Mononuclear cell (primary cell): ENCODE results near the gene SLC35E2B. TPM values are rescaled to one million over a fixed set of nuclear protein-coding genes. Genes with fewer than 3 reads are reported as not detected.
"Not testable (repeated sequence)": the region's sequence is repeated elsewhere in the genome, so short reads cannot be mapped to it uniquely, and the experiment has no call there.

ENCODE experiments used
- H3K27me3 ChIP-seq: 2 replicates; pipeline ENCODE4 v1.6.0; 2011; ENCODE audit warnings: low read length, control low read depth; ENCODE audit not compliant: insufficient read depth
- H3K4me1 ChIP-seq: 2 replicates; pipeline ENCODE4 v1.5.1; 2011; ENCODE audit warnings: mild to moderate bottlenecking, low read length, control low read depth; ENCODE audit not compliant: insufficient read depth
- H3K4me3 ChIP-seq: 2 replicates; pipeline ENCODE4 v1.5.1; 2011; ENCODE audit warnings: mild to moderate bottlenecking, low read length, moderate library complexity
- H3K9me3 ChIP-seq: 2 replicates; pipeline ENCODE4 v1.5.1; 2011; ENCODE audit warnings: low read depth, mild to moderate bottlenecking, control low read depth, low read length
- total RNA-seq: library from RNA; depleted of rRNA; stranded (reverse); fragments of >200 nt; gene quantifications from one replicate; pipeline ENCODE4 v1.2.3, GENCODE V29; 2012

The SLC35E2B gene
- total RNA-seq, 1 donor: 20.5 TPM

DNA sequence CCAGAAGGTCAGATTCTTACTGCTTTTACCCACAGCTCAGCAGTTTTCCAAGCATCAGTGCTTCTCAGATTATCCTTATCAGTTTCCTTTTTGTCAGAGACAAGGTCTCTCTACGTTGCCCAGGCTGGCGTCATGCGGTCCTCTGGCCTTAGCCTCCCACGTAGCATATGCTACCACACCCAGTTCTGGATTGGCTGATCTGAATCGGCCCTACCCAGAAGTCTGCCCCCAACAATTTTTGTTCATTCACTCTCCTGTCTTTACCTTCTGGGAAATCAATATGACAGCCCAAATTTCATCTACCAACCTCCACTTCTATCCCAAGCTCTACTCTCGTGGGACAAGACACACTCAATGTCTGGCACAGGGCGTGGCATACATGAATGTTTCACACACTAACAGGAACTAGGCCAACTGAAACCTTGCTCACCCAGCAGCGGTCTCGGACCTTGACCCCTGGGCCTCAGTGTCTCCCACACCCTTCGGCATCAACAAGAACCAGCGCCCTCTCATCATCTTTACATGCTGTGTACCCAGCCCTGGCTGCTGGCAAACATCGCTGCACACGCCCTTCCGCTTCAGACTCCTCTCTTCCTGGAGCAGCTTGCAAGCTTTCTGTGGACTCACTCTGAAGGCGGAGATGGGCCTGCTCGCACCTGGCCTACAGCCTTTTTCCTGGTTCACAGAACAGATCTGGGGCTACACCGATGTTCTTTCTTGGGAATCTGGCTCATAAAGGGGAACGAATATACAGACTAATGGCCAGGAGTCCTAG lies 22.7 kb upstream of the SLC35E2B start:
- not testable (repeated sequence) for H3K4me3 ChIP-seq, H3K27me3 ChIP-seq, H3K9me3 ChIP-seq, H3K4me1 ChIP-seq

DNA sequence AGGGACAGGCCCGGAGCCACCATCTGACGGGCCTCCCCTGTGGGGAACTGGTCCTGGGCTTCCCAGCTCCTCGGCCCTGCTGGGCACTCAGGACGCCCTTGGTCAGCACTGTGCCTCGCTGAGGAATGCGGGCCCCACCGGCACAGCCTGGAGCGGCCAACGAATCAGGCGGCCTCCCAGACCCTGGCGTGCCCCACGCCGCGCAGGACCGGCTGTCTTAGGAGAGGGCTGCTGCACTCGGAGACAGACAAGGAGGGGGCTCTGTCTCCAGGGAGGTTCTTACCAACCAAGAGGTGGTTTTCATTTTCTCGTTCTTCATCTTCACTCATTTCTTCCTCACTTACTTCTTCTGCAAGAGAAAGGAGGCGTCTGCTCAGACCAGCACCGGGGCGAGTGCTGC lies 15.3 kb upstream of the SLC35E2B start:
- H3K27me3 ChIP-seq, H3K4me1 ChIP-seq, H3K4me3 ChIP-seq, H3K9me3 ChIP-seq: not testable (repeated sequence)

DNA sequence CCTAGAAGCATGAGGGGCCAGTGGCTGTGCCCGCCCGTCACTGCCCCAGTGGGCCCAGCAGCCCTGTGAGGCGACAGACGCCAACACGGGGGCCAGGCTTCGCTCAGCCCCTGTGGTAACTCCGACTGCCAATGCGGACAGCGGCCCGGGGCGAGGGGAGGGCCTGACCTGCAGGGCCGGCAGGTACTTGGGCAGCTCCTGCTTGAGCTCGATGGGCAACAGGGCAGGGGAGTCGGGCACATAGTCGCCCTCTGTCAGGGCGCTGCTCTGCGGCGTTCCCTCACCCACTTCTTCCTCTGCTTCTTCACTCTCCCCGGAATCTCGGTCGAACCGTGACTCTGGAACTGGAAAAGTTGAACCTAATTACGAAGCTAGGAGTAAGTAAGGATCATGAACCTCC lies 14.6 kb upstream of the SLC35E2B start:
- not testable (repeated sequence) for H3K9me3 ChIP-seq, H3K4me1 ChIP-seq, H3K27me3 ChIP-seq, H3K4me3 ChIP-seq

DNA sequence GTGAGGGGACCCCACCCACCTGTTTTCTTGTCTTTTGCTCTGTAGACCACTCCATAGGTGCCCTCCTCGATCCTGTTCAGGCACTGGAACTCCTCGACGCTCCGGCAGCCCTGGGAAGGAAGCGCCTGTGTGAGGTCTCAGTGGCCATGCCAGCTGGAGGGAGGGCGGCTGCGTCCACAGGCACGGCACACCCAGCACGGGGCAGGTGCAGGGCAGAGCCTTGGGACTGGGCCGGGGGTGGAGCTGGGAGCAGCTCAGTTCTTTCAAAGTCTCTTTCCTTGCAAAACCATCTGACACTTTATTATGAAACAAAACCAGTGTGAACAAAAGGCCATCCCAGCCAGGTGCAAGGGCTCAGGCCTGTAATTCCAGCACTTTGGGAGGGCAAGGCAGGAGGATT lies 13.0 kb upstream of the SLC35E2B start:
- not testable (repeated sequence) for H3K9me3 ChIP-seq, H3K4me1 ChIP-seq, H3K4me3 ChIP-seq, H3K27me3 ChIP-seq

DNA sequence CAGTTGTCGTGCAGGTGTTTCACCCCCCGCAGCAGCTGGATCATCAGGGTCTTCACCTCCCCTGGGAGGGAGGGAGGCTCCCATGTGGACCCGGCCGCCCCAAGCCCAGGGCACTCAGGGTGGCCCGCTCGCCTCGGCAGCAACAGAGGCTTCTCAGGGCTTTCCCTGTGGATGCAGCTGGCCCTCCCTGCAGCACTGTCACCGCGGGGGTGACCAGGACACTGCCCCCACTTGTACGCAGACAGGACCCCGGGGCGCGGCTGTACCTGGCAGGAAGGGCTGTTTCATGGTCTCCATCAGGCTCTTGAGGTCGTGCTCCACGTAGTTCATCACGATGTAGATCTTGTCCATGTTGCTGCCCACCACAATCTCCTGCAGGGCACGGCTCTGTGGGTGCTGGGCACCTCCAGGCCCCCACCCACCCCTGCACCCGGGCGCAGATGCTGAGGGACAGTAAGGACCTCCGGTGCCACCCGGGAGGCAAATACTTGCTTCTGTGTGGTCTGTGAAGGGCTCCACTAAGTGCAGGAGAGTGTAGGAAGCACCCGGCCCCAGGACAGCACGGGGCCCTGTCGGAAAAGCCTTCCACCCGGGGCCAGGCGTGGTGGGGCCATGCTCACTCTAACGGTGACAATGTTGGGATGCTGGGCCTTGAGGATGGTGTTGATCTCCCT lies 11.8 kb upstream of the SLC35E2B start:
- H3K27me3 ChIP-seq, H3K4me3 ChIP-seq, H3K4me1 ChIP-seq, H3K9me3 ChIP-seq: not testable (repeated sequence)

DNA sequence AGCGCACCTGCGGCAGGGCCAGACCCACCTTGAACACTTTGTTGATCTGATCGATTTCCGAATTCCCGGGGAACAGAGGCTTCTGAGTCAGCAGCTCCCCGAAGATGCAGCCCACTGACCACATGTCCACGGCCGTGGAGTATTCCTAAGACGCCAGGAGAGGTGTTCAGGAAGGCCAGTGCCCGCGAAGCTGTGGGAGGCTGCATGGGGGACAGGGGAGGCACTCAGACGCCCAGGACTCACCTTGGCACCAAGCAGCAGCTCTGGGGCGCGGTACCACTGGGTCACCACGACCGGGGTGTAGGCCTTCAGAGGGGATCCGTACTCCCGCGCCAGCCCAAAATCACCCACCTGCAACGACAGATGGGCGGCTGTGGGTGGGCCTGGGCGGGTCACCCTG lies 11.2 kb upstream of the SLC35E2B start:
- Histone ChIP-seq H3K4me1 (no peaks in the 10 kb centered on the region), H3K4me3 (no peak overlapping the region), H3K27me3 (no peaks in the 10 kb centered on the region), H3K9me3 (no peaks in the 10 kb centered on the region)

DNA sequence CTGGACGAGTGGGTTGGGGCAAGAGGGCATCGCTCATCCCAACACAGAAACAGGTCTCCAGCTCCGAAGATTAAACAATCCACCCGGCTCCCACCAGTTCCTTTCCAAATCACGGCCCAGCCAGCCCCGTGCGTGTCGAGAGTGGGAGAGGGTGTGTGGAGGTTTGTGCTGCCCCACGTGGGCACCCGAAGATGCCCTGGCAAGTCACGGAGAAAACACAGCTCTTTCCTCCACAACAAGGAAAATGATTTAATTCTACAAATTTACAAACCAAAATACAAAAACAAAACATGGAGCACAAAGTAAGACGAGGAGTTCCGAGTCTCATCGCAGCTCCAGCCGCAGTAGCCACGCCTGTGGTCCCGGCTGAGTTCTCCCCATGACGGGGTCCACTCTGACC lies 9.9 kb upstream of the SLC35E2B start:
- H3K4me1 ChIP-seq: not testable (repeated sequence)

DNA sequence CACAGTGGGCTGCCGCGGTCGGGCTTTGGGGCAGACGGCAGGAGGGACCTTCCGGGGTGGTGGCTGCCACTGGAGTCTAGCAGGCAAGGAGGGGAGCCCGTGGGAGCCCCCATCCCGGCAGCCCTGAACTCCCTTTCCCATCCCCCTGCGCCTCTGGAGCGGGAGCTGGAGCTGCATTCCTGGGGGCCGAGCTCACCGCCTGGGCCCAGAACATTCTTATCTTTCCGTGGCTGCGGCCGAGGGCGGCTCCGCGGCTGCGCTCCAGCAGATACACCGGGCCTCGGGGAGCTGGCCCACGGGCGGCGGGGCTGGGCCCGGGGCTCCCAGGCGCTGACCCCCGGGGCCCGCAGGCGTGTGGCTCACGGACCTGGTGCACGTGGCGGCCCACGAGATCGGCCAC lies 8.0 kb upstream of the SLC35E2B start:
- not testable (repeated sequence) for H3K4me1 ChIP-seq, H3K4me3 ChIP-seq, H3K27me3 ChIP-seq, H3K9me3 ChIP-seq

More for the DNA sequence above, 9.9 kb upstream of the SLC35E2B start:
- H3K9me3 ChIP-seq, H3K4me3 ChIP-seq, H3K27me3 ChIP-seq: not testable (repeated sequence)

DNA sequence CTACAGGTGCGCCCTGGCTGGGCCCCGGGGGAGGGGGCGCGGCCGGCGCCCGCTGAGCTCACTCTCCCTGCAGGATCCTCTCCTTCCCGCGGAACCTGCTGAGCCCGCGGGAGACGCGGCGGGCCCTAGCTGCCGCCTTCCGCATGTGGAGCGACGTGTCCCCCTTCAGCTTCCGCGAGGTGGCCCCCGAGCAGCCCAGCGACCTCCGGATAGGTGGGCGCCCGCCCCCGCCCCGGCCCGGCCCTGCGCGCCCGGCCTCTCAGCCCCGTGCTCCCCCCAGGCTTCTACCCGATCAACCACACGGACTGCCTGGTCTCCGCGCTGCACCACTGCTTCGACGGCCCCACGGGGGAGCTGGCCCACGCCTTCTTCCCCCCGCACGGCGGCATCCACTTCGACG lies 7.5 kb upstream of the SLC35E2B start:
- H3K9me3 ChIP-seq, H3K4me1 ChIP-seq, H3K4me3 ChIP-seq, H3K27me3 ChIP-seq: not testable (repeated sequence)

DNA sequence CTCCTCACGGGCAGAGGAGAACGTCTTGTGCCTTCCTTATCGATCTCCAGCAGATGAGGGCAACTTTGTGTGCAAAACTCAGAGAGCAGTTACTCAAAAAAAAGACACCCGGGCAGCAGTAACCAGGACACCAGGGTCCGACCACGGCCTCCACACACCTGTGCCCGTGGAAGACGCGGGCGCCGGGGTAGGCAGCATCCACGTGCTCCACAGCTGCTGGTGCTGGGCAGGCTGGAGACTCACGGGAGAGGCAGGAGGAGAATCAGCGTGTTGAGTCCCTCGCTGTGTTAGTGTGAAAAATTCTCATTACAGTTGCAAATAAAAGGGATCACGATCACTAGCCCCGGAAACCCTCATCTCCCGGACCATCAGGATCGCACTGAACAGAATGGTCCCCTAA lies 6.5 kb upstream of the SLC35E2B start:
- H3K27me3 ChIP-seq, H3K4me3 ChIP-seq, H3K9me3 ChIP-seq, H3K4me1 ChIP-seq: not testable (repeated sequence)

DNA sequence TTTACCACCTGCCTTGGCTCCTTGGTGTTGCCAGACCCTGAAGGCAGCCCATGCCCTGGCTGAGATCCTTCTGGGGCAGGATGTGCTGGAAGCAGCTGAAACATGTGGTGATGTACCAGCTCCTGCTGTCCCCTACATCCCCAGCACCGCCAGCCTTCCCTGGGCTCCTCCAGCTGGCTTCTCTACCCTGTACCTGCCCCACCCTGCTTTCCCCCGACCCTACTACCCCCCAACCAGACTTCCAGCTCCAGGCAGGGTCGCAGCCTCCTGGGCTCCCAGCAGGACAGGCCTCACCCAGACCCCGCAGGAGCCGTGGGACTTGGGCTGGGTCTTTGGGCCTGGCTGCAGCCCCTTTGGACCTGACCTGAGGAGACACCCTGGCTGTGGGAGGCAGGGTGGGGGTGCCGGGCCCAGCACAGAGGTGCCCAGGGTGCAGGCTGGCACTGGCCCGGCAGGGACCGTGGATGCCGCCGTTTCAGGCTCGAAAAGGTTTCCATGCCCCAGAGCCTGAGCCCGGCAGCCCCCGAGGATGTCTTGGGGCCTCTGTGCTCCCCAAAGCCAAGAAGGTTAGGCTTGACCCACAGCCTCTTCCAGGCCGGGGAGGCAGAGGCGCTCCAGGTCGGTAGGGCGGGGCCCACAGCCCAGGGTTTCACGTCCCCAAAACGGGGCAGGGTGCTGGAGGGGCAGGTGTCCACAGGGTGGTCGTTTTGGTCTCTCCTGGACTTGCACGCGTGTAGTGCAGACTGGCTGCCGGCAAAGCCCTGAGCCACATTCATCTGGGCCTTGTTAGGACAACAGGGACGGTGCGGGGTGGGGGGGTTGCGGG lies 5.0 kb upstream of the SLC35E2B start:
- not testable (repeated sequence) for H3K9me3 ChIP-seq

DNA sequence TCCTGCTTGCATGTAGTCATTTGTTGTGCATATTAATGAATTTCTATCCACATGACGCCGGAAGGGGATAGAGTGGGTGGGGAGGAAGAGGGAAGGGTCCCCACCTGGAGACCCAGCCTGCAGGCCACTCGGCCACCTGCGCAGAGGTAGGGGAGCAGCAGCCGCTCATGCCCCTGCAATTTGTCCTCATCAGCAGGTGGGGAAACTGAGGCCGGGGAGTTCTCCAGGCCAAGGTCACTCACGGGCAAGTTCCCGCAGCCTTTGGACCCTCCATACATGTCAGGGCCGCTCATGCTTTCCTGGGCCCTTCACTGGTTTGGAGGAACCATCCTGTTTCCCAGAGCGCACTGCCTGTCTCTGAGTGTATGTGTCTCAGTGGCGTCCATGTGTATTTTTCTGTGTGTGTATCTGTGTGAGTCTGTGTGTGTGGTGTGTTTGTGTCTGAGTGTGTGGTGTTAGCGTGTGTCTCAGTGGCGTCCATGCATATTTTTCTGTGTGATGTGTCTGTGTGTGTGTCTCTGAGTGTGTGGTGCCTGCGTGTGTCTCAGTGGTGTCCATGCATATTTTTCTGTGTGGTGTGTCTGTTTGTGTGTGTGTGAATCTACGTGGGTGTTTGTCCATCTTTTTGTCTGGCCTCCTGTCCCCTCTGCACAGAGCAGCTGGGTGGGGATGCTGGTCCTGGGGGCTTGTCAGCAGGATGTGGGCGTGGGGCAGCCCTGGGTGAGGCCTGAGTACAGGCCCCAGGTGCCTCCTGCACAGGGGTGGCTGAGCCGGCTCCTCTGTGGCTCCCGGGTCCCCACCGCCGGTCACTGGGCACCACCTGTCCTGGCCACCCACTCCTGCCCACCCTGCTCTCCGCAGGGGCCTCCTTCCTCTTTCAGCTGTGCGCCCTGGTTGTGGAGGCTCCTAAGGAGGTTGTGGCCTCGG lies 4.1 kb upstream of the SLC35E2B start:
- H3K9me3 ChIP-seq, H3K27me3 ChIP-seq, H3K4me3 ChIP-seq: not testable (repeated sequence)
- H3K4me1 ChIP-seq: peaks cover 12% of the 10 kb centered on the region

More for the DNA sequence above, 5.0 kb upstream of the SLC35E2B start:
- H3K27me3 ChIP-seq, H3K4me3 ChIP-seq: not testable (repeated sequence)
- peaks cover 12% of the 10 kb centered on the region for H3K4me1 ChIP-seq

DNA sequence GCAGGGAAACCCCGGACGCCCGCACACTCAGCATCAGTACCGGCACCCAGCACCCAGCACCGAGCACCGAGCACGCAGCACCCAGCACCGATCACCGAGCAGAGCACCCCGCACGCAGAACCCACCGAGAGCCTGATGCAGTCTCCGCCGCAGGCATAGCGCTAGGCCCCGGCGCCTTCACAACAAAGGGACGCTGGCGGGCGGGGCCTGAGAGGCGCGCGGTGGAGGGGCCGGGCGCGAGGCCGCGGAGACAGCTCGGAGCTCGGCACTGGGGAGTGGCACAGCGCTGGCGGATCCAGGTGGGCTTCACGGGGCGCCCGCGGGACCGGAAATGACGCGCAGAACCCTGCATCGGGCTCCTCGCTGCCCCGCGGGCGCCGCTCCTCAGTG lies 276 bp downstream of the SLC35E2B start:
- H3K9me3 ChIP-seq, H3K27me3 ChIP-seq: not testable (repeated sequence)
- H3K4me3 ChIP-seq: peak overlapping the region; percentile 46

DNA sequence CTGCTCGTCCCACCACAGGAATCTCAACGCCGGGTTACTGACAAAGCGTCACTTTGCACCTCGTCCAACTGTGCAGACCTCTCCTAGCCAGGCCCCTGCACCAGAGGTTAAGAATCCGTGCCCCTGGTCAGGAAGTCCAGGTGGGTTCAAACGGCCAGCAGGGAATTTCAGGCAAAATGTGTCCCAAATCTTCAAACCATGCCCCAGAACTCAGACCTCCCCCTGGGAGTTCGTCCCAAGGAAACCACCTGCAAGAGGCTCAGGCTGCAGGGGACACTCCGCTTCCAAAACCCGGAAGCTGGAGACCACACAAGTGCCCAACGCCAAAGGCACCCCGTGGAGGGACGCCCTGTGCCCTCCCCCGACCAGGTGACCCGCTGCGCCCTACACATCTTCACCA lies 1.2 kb downstream of the SLC35E2B start:
- not testable (repeated sequence) for H3K4me3 ChIP-seq, H3K27me3 ChIP-seq, H3K9me3 ChIP-seq
- peaks cover 21% of the 10 kb centered on the region for H3K4me1 ChIP-seq

More for the DNA sequence above, 276 bp downstream of the SLC35E2B start:
- peaks cover 12% of the 10 kb centered on the region for H3K4me1 ChIP-seq

DNA sequence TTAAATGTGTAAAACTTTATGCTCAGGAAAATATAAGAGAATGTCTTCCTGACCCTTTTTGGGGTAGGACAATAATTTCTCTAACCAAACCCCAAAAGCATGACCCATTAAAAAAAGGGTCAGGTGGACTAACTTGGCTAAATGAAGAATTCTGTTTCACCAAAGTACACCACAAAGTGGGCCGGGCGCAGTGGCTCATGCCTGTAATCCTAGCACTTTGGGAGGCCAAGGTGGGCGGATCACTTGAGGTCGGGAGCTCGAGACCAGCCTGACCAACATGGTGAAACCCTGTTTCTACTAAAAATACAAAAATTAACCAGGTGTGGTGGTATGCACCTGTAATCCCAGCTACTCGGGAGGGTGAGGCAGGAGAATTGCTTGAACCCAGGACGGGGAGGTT lies 3.1 kb downstream of the SLC35E2B start:
- not testable (repeated sequence) for H3K4me3 ChIP-seq, H3K9me3 ChIP-seq, H3K27me3 ChIP-seq
- peaks cover 28% of the 10 kb centered on the region for H3K4me1 ChIP-seq
